Left lung (tissue), 10 donors: Measurements from ENCODE around the gene LMNB1. TPM values are rescaled to one million over a fixed set of nuclear protein-coding genes. Genes with fewer than 3 reads are reported as not detected.

Experiments used
- ATAC-seq: fragments of 200-7000 bp; cut with Tn5 transposase; one replicate; pipeline ENCODE4 v1.9.1; 2020; ENCODE audit warnings: moderate library complexity
- DNase-seq, 4 donors: peaks; one replicate each; pipeline ENCODE4 v3.0.0-alpha.2; 2013 to 2020
- H3K27ac ChIP-seq, 2 donors: fragments of 200-600 bp; sonication (generic) in 1 of 2; one replicate each; pipeline versions ENCODE4 v1.5.0 to v1.8.0; 2020 to 2021
- H3K27me3 ChIP-seq, 2 donors: fragments of 200-600 bp; sonication (generic) in 1 of 2; one replicate each; pipeline versions ENCODE4 v1.5.0 to v1.8.0; 2020 to 2021
- H3K36me3 ChIP-seq, 2 donors: fragments of 200-600 bp; sonication (generic) in 1 of 2; one replicate each; pipeline versions ENCODE4 v1.5.0 to v1.8.0; 2020 to 2021
- H3K4me1 ChIP-seq, 2 donors: fragments of 200-600 bp; one replicate each; pipeline ENCODE4 v1.8.0; 2021
- H3K4me3 ChIP-seq, 2 donors: fragments of 200-600 bp; sonication (generic) in 1 of 2; one replicate each; pipeline versions ENCODE4 v1.5.0 to v1.8.0; 2020 to 2021; ENCODE audit warnings: mild to moderate bottlenecking in 1 of 2
- H3K9me3 ChIP-seq, 2 donors: fragments of 200-600 bp; sonication (generic) in 1 of 2; one replicate each; pipeline versions ENCODE4 v1.5.0 to v1.8.0; 2020 to 2021
- CTCF ChIP-seq, 2 donors: fragments of 200-600 bp; sonication (generic) in 1 of 2; IDR thresholded peaks; one replicate each; pipeline versions ENCODE4 v1.5.0 to v1.8.0; 2021; ENCODE audit warnings: antibody characterized with exemption in 2 of 2
- intact Hi-C, 2 donors: fragments of 100-400 bp; cut with DNase I; formaldehyde crosslinking; loops; one replicate each; pipeline versions ENCODE4 v1.11.2 to v1.14.2; 2022
- polyA plus RNA-seq, 6 donors: library from polyadenylated mRNA; unstranded; fragments of 120-200 nt; gene quantifications; one replicate each; pipeline ENCODE4 v1.2.1, GENCODE V29; 2013; ENCODE audit not compliant: insufficient read length in 6 of 6
- total RNA-seq, 2 donors: library from RNA; stranded (reverse); fragmentation: NEBNext Ultra II Directional; extraction: Animal tissue kit (Norgen Biotek cat#: 25700); gene quantifications; one replicate each; pipeline ENCODE4 v1.2.1, GENCODE V29; 2021
- donor health status: DM: no; HTN: yes; CAD: no.
- donor health status: DM: no; HTN: no; CAD: no.

LMNB1 gene
- total and polyA plus RNA-seq, 8 donors: 23.2 to 175 (median 96.3) TPM

- ATAC-seq (no peak), DNase-seq (no peak)
- no peaks in the 10 kb centered on the region for H3K27me3 ChIP-seq
- H3K36me3 ChIP-seq: no peaks in the 10 kb centered on the region
- no peak for TF ChIP-seq CTCF (IDR thresholded peaks at IDR 0.05)
- H3K9me3 ChIP-seq: no peaks in the 10 kb centered on the region
- intact Hi-C loops: no loop called here
- H3K4me1 ChIP-seq: peaks cover 0 to 40% of the 10 kb centered on the region in 2 donors
- no peak overlapping the region for H3K27ac ChIP-seq
- no peak overlapping the region for H3K4me3 ChIP-seq
Observed at GRCh38 chr5:126752081-126752785, 24.7 kb upstream of the LMNB1 start.

GRCh38 chr5:126753227-126753626, 23.7 kb upstream of the LMNB1 start:
- Histone ChIP-seq H3K27ac (no peak overlapping the region), H3K4me1 (peaks cover 0 to 39% of the 10 kb centered on the region in 2 donors), H3K27me3 (no peaks in the 10 kb centered on the region), H3K36me3 (no peaks in the 10 kb centered on the region), H3K4me3 (no peak overlapping the region), H3K9me3 (no peaks in the 10 kb centered on the region)
- intact Hi-C loops: no loop called here
- no peak for TF ChIP-seq CTCF (IDR thresholded peaks at IDR 0.05)
- no peak for DNase-seq
- no peak for ATAC-seq

- Histone ChIP-seq H3K36me3 (no peaks in the 10 kb centered on the region), H3K27me3 (no peaks in the 10 kb centered on the region), H3K27ac (peak overlapping the region in 1 of 2 donors; percentile 38), H3K9me3 (no peaks in the 10 kb centered on the region), H3K4me3 (no peak overlapping the region), H3K4me1 (peaks cover 0 to 40% of the 10 kb centered on the region in 2 donors)
- TF ChIP-seq CTCF (IDR thresholded peaks at IDR 0.05): no peak
- ATAC-seq: no peak
- DNase-seq: no peak
- intact Hi-C loops: no loop called here
Observed at GRCh38 chr5:126754609-126755008, 22.3 kb upstream of the LMNB1 start.

GRCh38 chr5:126755593-126755992, 21.3 kb upstream of the LMNB1 start:
- no peaks in the 10 kb centered on the region for H3K9me3 ChIP-seq
- TF ChIP-seq CTCF (IDR thresholded peaks at IDR 0.05): no peak
- H3K27ac ChIP-seq: peak overlapping the region in 1 of 2 donors; percentile 38
- DNase-seq (no peak), ATAC-seq (no peak)
- intact Hi-C loops: no loop called here
- H3K4me1 ChIP-seq: peaks cover 0 to 49% of the 10 kb centered on the region in 2 donors
- H3K36me3 ChIP-seq: no peaks in the 10 kb centered on the region
- H3K27me3 ChIP-seq: no peaks in the 10 kb centered on the region
- H3K4me3 ChIP-seq: no peak overlapping the region

GRCh38 chr5:126757713-126758357, 19.1 kb upstream of the LMNB1 start:
- intact Hi-C loops: no loop called here
- no peak overlapping the region for H3K4me3 ChIP-seq
- H3K36me3 ChIP-seq: no peaks in the 10 kb centered on the region
- TF ChIP-seq CTCF (IDR thresholded peaks at IDR 0.05): no peak
- H3K9me3 ChIP-seq: no peaks in the 10 kb centered on the region
- ATAC-seq (no peak), DNase-seq (no peak)
- peak overlapping the region in 1 of 2 donors; percentile 83 for H3K27ac ChIP-seq
- H3K4me1 ChIP-seq: peaks cover 0 to 49% of the 10 kb centered on the region in 2 donors
- H3K27me3 ChIP-seq: no peaks in the 10 kb centered on the region
